ENCODE data around the gene BRSK1.
A peak's percentile ranks its signal among the peaks of the same experiment; 100 is the strongest.

BRSK1 gene

GRCh38 chr19:55266404-55266803 lies 17.4 kb upstream of the BRSK1 start:
- Histone ChIP-seq H3K9ac (ENCODE audit: low read depth, low read length) (no peak overlapping the region), H3K27ac (ENCODE audit: low read length) (no peak overlapping the region), H3K9me3 (ENCODE audit: insufficient read depth, low read depth, low read length) (peaks cover 6% of the 10 kb centered on the region; the same call in 1 of the 2 replicates), H3K36me3 (ENCODE audit: insufficient read depth, low read depth, low read length) (no peaks in the 10 kb centered on the region; the same call in 1 of the 2 replicates), H3K27me3 (ENCODE audit: insufficient read depth, low read length) (no peaks in the 10 kb centered on the region), H3K4me3 (ENCODE audit: low read length) (no peak overlapping the region), H3K4me1 (ENCODE audit: insufficient read depth, low read length) (no peaks in the 10 kb centered on the region)

GRCh38 chr19:55266840-55267239 lies 17.0 kb upstream of the BRSK1 start:
- no peak overlapping the region for H3K27ac ChIP-seq (ENCODE audit: low read length)
- H3K9me3 ChIP-seq (ENCODE audit: insufficient read depth, low read depth, low read length) = peaks cover 6% of the 10 kb centered on the region; the same call in 1 of the 2 replicates
- no peaks in the 10 kb centered on the region for H3K4me1 ChIP-seq (ENCODE audit: insufficient read depth, low read length)
- H3K4me3 ChIP-seq (ENCODE audit: low read length) = no peak overlapping the region
- H3K36me3 ChIP-seq (ENCODE audit: insufficient read depth, low read depth, low read length) = no peaks in the 10 kb centered on the region; the same call in 1 of the 2 replicates
- H3K9ac ChIP-seq (ENCODE audit: low read depth, low read length) = no peak overlapping the region
- H3K27me3 ChIP-seq (ENCODE audit: insufficient read depth, low read length) = no peaks in the 10 kb centered on the region

- no peak overlapping the region for H3K27ac ChIP-seq (ENCODE audit: low read length)
- no peak overlapping the region for H3K9ac ChIP-seq (ENCODE audit: low read depth, low read length)
- H3K4me1 ChIP-seq (ENCODE audit: insufficient read depth, low read length) = no peaks in the 10 kb centered on the region
- H3K9me3 ChIP-seq (ENCODE audit: insufficient read depth, low read depth, low read length) = peaks cover 6% of the 10 kb centered on the region; the same call in 1 of the 2 replicates
- peaks cover 13% of the 10 kb centered on the region; the same call in 1 of the 2 replicates for H3K36me3 ChIP-seq (ENCODE audit: insufficient read depth, low read depth, low read length)
- no peak overlapping the region for H3K4me3 ChIP-seq (ENCODE audit: low read length)
- H3K27me3 ChIP-seq (ENCODE audit: insufficient read depth, low read length) = no peaks in the 10 kb centered on the region
Observed at GRCh38 chr19:55269299-55269698, 14.5 kb upstream of the BRSK1 start.

DNA sequence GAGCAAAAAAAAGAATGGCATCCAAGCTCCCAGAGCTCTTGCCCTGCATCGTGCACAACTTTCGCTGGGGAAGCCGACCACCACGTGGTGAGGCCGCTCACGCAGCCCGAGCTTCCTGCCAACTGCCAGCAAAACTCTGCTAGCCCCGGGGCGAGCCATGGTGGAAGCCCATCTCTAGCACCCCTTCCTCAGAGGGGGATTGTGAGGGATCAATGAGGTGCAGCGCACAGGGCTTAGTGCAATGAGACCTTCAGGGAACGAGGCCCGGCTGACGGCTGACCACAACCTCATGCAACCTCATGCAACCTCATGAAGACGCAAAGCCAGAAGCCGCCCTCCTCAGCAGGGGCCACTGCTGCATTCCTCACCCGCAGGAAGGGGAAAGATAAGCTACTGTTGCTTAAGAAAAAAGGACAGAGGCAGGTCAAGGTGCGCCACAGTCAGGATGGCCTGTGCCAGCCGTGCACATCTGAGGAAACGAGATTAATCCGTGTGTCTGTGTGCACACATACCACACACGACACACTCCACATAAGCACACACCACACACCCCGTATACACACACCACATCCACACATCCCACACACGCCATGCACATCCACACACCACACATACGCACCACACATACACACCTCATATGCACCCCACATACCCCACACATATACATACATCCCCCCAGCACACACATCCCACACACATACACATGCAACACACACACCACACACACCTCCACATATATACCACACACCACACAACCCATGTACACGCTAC lies 13.4 kb upstream of the BRSK1 start:
- no peak overlapping the region for H3K4me3 ChIP-seq (ENCODE audit: low read length)
- H3K27ac ChIP-seq (ENCODE audit: low read length) = no peak overlapping the region
- peaks cover 6% of the 10 kb centered on the region; the same call in 1 of the 2 replicates for H3K9me3 ChIP-seq (ENCODE audit: insufficient read depth, low read depth, low read length)
- no peaks in the 10 kb centered on the region for H3K27me3 ChIP-seq (ENCODE audit: insufficient read depth, low read length)
- no peaks in the 10 kb centered on the region for H3K4me1 ChIP-seq (ENCODE audit: insufficient read depth, low read length)
- H3K9ac ChIP-seq (ENCODE audit: low read depth, low read length) = no peak overlapping the region
- peaks cover 13% of the 10 kb centered on the region; the same call in 1 of the 2 replicates for H3K36me3 ChIP-seq (ENCODE audit: insufficient read depth, low read depth, low read length)

GRCh38 chr19:55272142-55272541 lies 11.7 kb upstream of the BRSK1 start:
- H3K9ac ChIP-seq (ENCODE audit: low read depth, low read length) = no peak overlapping the region
- no peak overlapping the region for H3K4me3 ChIP-seq (ENCODE audit: low read length)
- H3K27me3 ChIP-seq (ENCODE audit: insufficient read depth, low read length) = no peaks in the 10 kb centered on the region
- H3K36me3 ChIP-seq (ENCODE audit: insufficient read depth, low read depth, low read length) = peaks cover 20% of the 10 kb centered on the region; the same call in 1 of the 2 replicates
- no peaks in the 10 kb centered on the region for H3K9me3 ChIP-seq (ENCODE audit: insufficient read depth, low read depth, low read length)
- no peak overlapping the region for H3K27ac ChIP-seq (ENCODE audit: low read length)
- no peaks in the 10 kb centered on the region for H3K4me1 ChIP-seq (ENCODE audit: insufficient read depth, low read length)

DNA sequence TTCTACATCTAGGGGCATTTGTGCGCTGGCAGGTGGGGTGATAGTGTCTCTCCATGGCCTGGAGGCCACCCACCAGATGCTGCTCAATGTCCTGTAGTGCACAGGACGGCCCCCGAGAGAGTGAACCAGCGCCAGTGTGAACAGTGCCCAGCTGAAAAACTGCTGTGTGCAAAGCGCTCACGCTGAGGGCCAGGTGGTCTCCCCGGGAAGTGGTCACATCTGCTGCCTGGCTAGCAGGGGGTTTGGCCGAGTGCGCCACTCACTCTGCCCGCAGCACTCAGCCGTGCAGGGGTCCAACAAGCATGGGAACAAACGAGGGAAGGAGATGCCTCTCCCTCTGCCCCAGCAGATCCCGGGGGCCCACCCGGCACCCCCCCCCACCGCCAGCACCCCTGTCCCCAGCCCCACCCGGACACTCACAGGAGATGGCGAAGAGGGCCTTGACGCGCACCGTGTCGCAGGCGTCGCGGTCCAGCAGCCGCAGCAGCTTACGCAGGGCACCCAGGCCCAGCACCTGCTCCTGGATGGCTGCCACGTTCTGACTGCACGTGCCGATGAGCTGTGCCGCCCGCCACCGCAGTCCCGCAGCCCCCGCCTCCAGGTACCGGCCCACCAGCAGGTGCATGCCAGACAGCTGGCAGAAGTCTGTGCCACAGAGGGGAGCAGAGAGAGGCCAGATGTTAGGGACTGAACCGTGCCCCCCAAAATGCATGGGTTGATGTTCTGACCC lies 9.7 kb upstream of the BRSK1 start:
- peaks cover 23% of the 10 kb centered on the region; the same call in 1 of the 2 replicates for H3K36me3 ChIP-seq (ENCODE audit: insufficient read depth, low read depth, low read length)
- no peak overlapping the region for H3K27ac ChIP-seq (ENCODE audit: low read length)
- H3K4me1 ChIP-seq (ENCODE audit: insufficient read depth, low read length) = no peaks in the 10 kb centered on the region
- H3K27me3 ChIP-seq (ENCODE audit: insufficient read depth, low read length) = no peaks in the 10 kb centered on the region
- H3K9ac ChIP-seq (ENCODE audit: low read depth, low read length) = no peak overlapping the region
- no peaks in the 10 kb centered on the region for H3K9me3 ChIP-seq (ENCODE audit: insufficient read depth, low read depth, low read length)
- no peak overlapping the region for H3K4me3 ChIP-seq (ENCODE audit: low read length)

DNA sequence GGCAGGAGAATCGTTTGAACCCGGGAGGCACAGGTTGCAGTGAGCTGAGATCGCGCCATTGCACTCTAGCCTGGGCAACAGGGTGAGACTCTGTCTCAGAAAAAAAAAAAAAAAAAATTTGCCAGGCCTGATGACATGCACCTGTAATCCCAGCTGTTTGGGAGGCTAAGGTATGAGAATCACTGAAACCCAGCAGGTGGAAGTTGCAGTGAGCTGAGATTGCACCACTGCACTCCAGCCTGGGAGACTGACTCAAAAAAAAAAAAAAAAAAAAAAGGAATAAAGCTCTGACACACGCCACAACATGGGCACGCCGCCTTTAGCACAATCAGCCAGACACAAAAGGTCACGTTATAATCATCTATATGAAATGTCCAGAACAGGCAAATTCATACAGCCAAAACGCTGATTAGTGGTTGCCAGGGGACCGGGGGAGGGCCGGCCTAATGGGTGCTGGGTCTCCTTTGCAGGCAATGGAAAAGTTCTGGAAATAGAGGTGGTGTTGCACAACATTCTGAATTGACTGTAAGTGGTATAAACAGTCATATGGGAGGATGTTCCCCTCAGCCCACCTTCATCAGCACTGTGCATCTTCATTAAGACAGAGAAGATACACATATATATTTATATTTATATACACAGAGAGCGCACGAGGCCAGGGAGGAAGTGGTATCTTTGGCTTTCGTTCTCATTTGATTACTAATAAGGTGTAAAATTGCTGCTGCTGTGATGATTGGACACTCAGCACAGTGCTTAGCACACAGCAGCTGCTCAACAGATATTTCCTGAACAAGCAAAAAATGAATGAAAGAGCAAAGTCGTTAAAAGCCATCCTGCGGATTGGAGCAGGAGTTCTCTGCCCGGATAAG lies 7.7 kb upstream of the BRSK1 start:
- Histone ChIP-seq H3K4me1 (ENCODE audit: insufficient read depth, low read length) (peaks cover 5% of the 10 kb centered on the region; the same call in 1 of the 2 replicates), H3K9ac (ENCODE audit: low read depth, low read length) (no peak overlapping the region), H3K27me3 (ENCODE audit: insufficient read depth, low read length) (no peaks in the 10 kb centered on the region), H3K27ac (ENCODE audit: low read length) (no peak overlapping the region), H3K36me3 (ENCODE audit: insufficient read depth, low read depth, low read length) (peaks cover 23% of the 10 kb centered on the region; the same call in 1 of the 2 replicates), H3K4me3 (ENCODE audit: low read length) (no peak overlapping the region), H3K9me3 (ENCODE audit: insufficient read depth, low read depth, low read length) (no peaks in the 10 kb centered on the region)

DNA sequence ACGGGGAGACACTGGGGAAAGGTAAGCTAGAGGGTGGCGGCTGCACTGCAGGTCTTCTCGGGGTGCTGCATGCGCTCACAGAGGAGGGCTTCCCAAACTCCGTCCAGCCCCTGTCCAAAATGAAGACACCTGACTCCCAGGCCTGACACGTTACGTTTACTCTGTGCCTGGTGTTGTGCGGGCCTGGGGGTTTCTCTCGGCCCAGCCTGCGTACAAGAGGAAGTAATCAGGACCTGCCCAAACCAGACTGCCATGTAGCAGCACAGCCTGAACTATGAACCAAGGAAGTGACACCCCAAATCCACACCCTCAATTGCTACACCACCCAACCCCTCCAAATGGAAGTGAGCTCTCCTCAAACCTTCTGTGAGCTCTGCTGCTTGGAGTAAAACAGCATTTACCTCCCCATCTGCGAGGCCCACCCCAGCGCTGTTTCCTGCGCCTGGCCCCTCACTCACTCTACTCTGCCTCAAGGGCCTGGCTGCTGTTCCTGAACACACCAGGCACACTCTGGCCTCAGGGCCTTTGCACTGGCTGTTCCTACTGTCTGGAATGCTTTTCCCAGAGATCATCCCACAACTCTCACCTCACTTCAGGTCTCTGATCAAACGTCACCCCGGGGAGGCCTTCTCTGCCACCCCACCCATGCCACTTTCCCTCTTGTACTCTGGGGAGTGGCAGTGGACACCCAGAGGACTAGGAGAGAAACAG lies 6.9 kb upstream of the BRSK1 start:
- Histone ChIP-seq H3K4me1 (ENCODE audit: insufficient read depth, low read length) (peaks cover 5% of the 10 kb centered on the region; the same call in 1 of the 2 replicates), H3K27me3 (ENCODE audit: insufficient read depth, low read length) (no peaks in the 10 kb centered on the region), H3K9me3 (ENCODE audit: insufficient read depth, low read depth, low read length) (no peaks in the 10 kb centered on the region), H3K4me3 (ENCODE audit: low read length) (no peak overlapping the region), H3K36me3 (ENCODE audit: insufficient read depth, low read depth, low read length) (peaks cover 23% of the 10 kb centered on the region; the same call in 1 of the 2 replicates), H3K27ac (ENCODE audit: low read length) (no peak overlapping the region), H3K9ac (ENCODE audit: low read depth, low read length) (no peak overlapping the region)

DNA sequence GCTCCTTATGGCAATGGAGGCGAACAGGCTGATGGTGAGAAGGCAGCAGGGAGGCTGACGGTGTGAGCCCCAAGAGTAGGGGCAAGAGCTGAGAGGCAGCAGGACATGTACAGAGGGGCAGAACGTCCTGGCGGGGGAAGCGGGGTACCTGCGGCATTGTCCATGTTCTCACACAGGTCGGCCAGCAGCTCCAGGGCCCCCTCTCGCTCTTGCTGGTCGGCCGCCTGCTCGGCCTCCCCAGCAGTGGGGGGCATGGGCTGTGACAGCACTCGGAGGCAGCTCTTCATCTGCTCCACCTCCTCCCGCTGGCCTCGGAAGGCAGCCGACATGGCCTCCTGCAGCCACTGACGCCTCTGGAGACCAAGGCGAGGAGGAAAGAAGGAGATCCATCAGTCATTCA lies 6.3 kb upstream of the BRSK1 start:
- H3K4me3 ChIP-seq (ENCODE audit: low read length) = no peak overlapping the region

GRCh38 chr19:55278391-55279135 lies 5.2 kb upstream of the BRSK1 start:
- Histone ChIP-seq H3K27me3 (ENCODE audit: insufficient read depth, low read length) (no peaks in the 10 kb centered on the region), H3K4me3 (ENCODE audit: low read length) (peak overlapping the region; percentile 90), H3K9ac (ENCODE audit: low read depth, low read length) (peak overlapping the region; percentile 68; the same call in 1 of the 2 replicates), H3K27ac (ENCODE audit: low read length) (no peak overlapping the region), H3K9me3 (ENCODE audit: insufficient read depth, low read depth, low read length) (no peaks in the 10 kb centered on the region), H3K36me3 (ENCODE audit: insufficient read depth, low read depth, low read length) (peaks cover 14% of the 10 kb centered on the region; the same call in 1 of the 2 replicates), H3K4me1 (ENCODE audit: insufficient read depth, low read length) (peaks cover 5% of the 10 kb centered on the region; the same call in 1 of the 2 replicates)

More for the DNA sequence above, 6.3 kb upstream of the BRSK1 start:
- Histone ChIP-seq H3K36me3 (ENCODE audit: insufficient read depth, low read depth, low read length) (peaks cover 23% of the 10 kb centered on the region; the same call in 1 of the 2 replicates), H3K4me1 (ENCODE audit: insufficient read depth, low read length) (peaks cover 5% of the 10 kb centered on the region; the same call in 1 of the 2 replicates), H3K27me3 (ENCODE audit: insufficient read depth, low read length) (no peaks in the 10 kb centered on the region), H3K9me3 (ENCODE audit: insufficient read depth, low read depth, low read length) (no peaks in the 10 kb centered on the region), H3K9ac (ENCODE audit: low read depth, low read length) (no peak overlapping the region), H3K27ac (ENCODE audit: low read length) (no peak overlapping the region)

Data from iPS-20b (cell line).